PC-3 (cell line): ENCODE results near the gene SEPTIN5. TPM values are rescaled to one million over a fixed set of nuclear protein-coding genes. Genes with fewer than 3 reads are reported as not detected.

Experiments used
- ATAC-seq: fragments of 200-7000 bp; cut with Tn5 transposase; 2 replicates; pipeline ENCODE4 v1.9.1; 2020; ENCODE audit warnings: mild to moderate bottlenecking, moderate library complexity
- BruUV-seq: library from RNA; stranded (reverse); fragments of 400-500 nt; replicated peaks from 2 replicates; lab custom pipeline; 2021; lab: Mats Ljungman, UMichigan
- CTCF ChIA-PET: fragments of 300-600 bp; sonication (Branson Sonifier 250); formaldehyde crosslinking; loops from one replicate; lab custom pipeline; 2022; ENCODE audit warnings: antibody characterized with exemption; lab: Charles Lee
- POLR2A ChIA-PET: fragments of 300-600 bp; sonication (Branson Sonifier 250); formaldehyde crosslinking; loops from one replicate; lab custom pipeline; 2022; ENCODE audit warnings: antibody characterized with exemption; ENCODE audit not compliant: unreplicated experiment; lab: Charles Lee
- DNase-seq: peaks from one replicate; pipeline ENCODE4 v3.0.0-alpha.2; 2015
- H2AFZ ChIP-seq: fragments of 300-600 bp; sonication (generic); 2 replicates; pipeline ENCODE4 v1.6.0; 2016; ENCODE audit warnings: antibody characterized with exemption, low read length
- H3F3A ChIP-seq: fragments of 300-600 bp; sonication (generic); one replicate; pipeline ENCODE4 v1.6.0; 2017; ENCODE audit warnings: antibody characterized with exemption, low read length, control low read depth, mild to moderate bottlenecking; ENCODE audit not compliant: unreplicated experiment
- H3K27ac ChIP-seq: fragments of 300-600 bp; sonication (generic); 2 replicates; pipeline ENCODE4 v1.5.1; 2016; ENCODE audit warnings: mild to moderate bottlenecking, low read length
- H3K27me3 ChIP-seq: fragments of 300-600 bp; sonication (generic); 2 replicates; pipeline ENCODE4 v1.6.1; 2016; ENCODE audit warnings: low read length, mixed read lengths
- H3K36me3 ChIP-seq: fragments of 300-600 bp; sonication (generic); 2 replicates; pipeline ENCODE4 v1.6.1; 2016; ENCODE audit warnings: low read depth, mixed run types, low read length, mixed read lengths
- H3K4me1 ChIP-seq: fragments of 300-600 bp; sonication (generic); 2 replicates; pipeline ENCODE4 v1.5.1; 2016; ENCODE audit warnings: low read length; ENCODE audit not compliant: insufficient read depth
- H3K4me2 ChIP-seq: fragments of 300-600 bp; sonication (generic); 2 replicates; pipeline ENCODE4 v1.6.0; 2016; ENCODE audit warnings: low read length
- H3K4me3 ChIP-seq: fragments of 300-600 bp; sonication (generic); 2 replicates; pipeline ENCODE4 v1.5.1; 2016; ENCODE audit warnings: mild to moderate bottlenecking, low read length, mixed read lengths
- H3K79me2 ChIP-seq: fragments of 300-600 bp; sonication (generic); 2 replicates; pipeline ENCODE4 v1.6.1; 2017; ENCODE audit warnings: low read length, mixed read lengths
- H3K9ac ChIP-seq: fragments of 300-600 bp; sonication (generic); 2 replicates; pipeline ENCODE4 v1.6.0; 2016; ENCODE audit warnings: mild to moderate bottlenecking, low read length
- H3K9me2 ChIP-seq: fragments of 300-600 bp; sonication (generic); replicated peaks from 2 replicates; pipeline ENCODE4 v1.6.1; 2016; ENCODE audit warnings: mixed run types, low read length, mixed read lengths
- H3K9me3 ChIP-seq: fragments of 300-600 bp; sonication (generic); 2 replicates; pipeline ENCODE4 v1.6.1; 2016; ENCODE audit warnings: low read length, mixed read lengths
- H4K20me1 ChIP-seq: fragments of 300-600 bp; sonication (generic); 2 replicates; pipeline ENCODE4 v1.6.1; 2016; ENCODE audit warnings: low read length, mixed read lengths
- CTCF ChIP-seq: fragments of 300-600 bp; sonication (generic); conservative IDR thresholded peaks from 2 replicates; pipeline ENCODE4 v1.5.1; 2017; ENCODE audit warnings: antibody characterized with exemption, low read depth, mild to moderate bottlenecking, low read length
- EZH2 ChIP-seq: fragments of 300-600 bp; sonication (generic); IDR thresholded peaks from one replicate; pipeline ENCODE4 v1.6.1; 2017; ENCODE audit warnings: antibody characterized with exemption, mild to moderate bottlenecking, low read length; ENCODE audit not compliant: unreplicated experiment
- EZH2phosphoT487 ChIP-seq: fragments of 300-600 bp; sonication (generic); IDR thresholded peaks from 2 replicates; pipeline ENCODE4 v1.6.1; 2018; ENCODE audit warnings: mild to moderate bottlenecking, antibody characterized with exemption, low read length, borderline replicate concordance
- intact Hi-C: fragments of 100-400 bp; cut with micrococcal nuclease; formaldehyde crosslinking; loops from 2 replicates; pipeline ENCODE4 v1.9.0; 2023
- total RNA-seq: library from RNA; depleted of rRNA; stranded (reverse); fragments of >200 nt; gene quantifications from 2 replicates; pipeline ENCODE4 v1.2.3, GENCODE V29; 2014

The SEPTIN5 gene
- total RNA-seq, 1 experiment from 2014 or later = 27.5 TPM

- Histone ChIP-seq H4K20me1 (no peaks in the 10 kb centered on the region), H3K4me3 (no peak overlapping the region), H2AFZ (no peak overlapping the region), H3K9me3 (no peaks in the 10 kb centered on the region), H3K27ac (no peak overlapping the region), H3K4me1 (no peaks in the 10 kb centered on the region), H3F3A (no peaks in the 10 kb centered on the region), H3K9ac (no peak overlapping the region), H3K79me2 (no peaks in the 10 kb centered on the region), H3K27me3 (no peaks in the 10 kb centered on the region), H3K4me2 (0 out of 2 replicates have a peak overlapping the region, but pooled peaks have one; percentile 92), H3K36me3 (no peaks in the 10 kb centered on the region), H3K9me2 (no peaks in the 10 kb centered on the region)
- POLR2A ChIA-PET = no interaction called here
- ATAC-seq (no peak), DNase-seq (no peak)
- CTCF ChIA-PET = interaction anchor here (1.1 kb wide), 1 partner anchor 25 kb away, joined by 6 read pairs; no protein-coding TSS in a partner anchor
- intact Hi-C loops = no loop called here
- TF ChIP-seq EZH2 (no peak), CTCF (no peak), EZH2phosphoT487 (no peak)
- no TSS peak for BruUV-seq
Measured at GRCh38 chr22:19731361-19732135, 17.2 kb downstream of the SEPTIN5 start.

DNA sequence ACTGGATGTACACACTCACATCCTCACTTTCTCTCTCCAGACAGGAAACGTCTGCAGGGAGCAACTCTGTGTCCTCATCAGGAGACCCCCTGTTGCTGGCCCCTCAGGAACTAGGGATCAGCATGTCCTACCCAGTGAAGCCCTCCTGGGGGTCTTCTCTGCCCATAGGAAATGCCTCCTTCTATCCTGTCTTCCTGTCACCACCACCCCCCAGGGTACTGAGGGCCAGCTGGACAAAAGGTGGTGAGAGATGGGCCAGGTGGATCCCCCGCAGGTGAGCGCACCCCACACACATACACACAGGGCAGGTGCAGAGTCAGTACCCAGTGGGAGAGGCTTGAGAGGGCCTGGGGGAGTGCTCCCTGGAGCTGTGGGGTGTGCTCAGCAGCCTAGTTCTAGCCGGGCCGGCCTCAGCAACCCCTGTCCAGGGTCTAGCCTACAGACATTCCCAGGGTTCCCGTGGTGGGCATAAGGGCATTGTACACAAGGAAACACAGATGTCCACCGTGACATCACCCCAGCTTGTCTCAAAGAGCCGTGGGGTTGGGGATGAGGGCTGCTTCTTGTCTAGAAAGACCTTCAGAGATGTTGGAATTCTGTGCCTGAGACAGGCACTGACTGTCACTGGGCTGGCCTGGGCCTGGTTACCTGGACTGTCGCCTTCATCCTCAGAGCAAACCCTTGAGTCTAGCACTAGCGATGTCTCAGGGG lies 18.3 kb downstream of the SEPTIN5 start:
- Histone ChIP-seq H3K4me3 (no peak overlapping the region), H3K9me3 (no peaks in the 10 kb centered on the region), H3K27me3 (no peaks in the 10 kb centered on the region), H3K27ac (no peak overlapping the region), H3K9me2 (no peaks in the 10 kb centered on the region), H2AFZ (no peak overlapping the region), H3K4me2 (no peak overlapping the region), H4K20me1 (no peaks in the 10 kb centered on the region), H3K36me3 (no peaks in the 10 kb centered on the region), H3K79me2 (no peaks in the 10 kb centered on the region), H3F3A (no peaks in the 10 kb centered on the region), H3K9ac (no peak overlapping the region), H3K4me1 (no peaks in the 10 kb centered on the region)
- DNase-seq = no peak
- intact Hi-C loops = no loop called here
- POLR2A ChIA-PET = no interaction called here
- no TSS peak for BruUV-seq
- TF ChIP-seq EZH2 (no peak), EZH2phosphoT487 (no peak), CTCF (no peak)
- no peak for ATAC-seq
- CTCF ChIA-PET = no interaction called here
